LNCaP clone FGC (cell line): Measurements from ENCODE around the gene ARL15.

Experiments
- DNase-seq: peaks from one replicate; pipeline ENCODE4 v3.0.0-alpha.2; 2011; ENCODE audit warnings: low read depth
- H3K4me3 ChIP-seq: 2 replicates; pipeline ENCODE4 v1.5.1; 2011; ENCODE audit warnings: mild to moderate bottlenecking, low read depth, low read length, control low read depth
- TF ChIP-seq, protein P1 (sequence below): IDR thresholded peaks from 2 replicates; pipeline ENCODE4 v1.5.1; 2012; ENCODE audit warnings: mild to moderate bottlenecking; ENCODE audit not compliant: control insufficient read depth, insufficient read depth; ENCODE audit errors: extremely low read depth

ARL15 gene

DNA sequence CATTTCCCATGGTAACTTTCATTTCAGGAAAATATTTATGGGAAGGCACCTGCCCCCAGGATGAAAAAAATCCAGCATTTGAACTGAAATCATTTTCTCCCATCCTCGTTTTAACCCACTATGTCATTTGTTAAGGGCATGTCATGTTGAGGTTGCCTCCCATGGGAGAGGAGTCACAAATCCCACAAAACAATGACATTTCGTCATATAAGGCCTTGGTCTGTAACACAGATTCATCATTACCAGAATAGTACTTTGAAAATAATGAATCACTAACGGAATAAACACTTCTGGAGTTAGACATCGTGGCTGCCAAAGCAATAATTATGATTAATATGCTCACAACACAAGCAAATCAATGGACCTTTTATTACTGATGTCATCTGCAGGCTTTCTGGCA is 475.9 kb downstream of the ARL15 start:
- TF ChIP-seq, protein P1, sequence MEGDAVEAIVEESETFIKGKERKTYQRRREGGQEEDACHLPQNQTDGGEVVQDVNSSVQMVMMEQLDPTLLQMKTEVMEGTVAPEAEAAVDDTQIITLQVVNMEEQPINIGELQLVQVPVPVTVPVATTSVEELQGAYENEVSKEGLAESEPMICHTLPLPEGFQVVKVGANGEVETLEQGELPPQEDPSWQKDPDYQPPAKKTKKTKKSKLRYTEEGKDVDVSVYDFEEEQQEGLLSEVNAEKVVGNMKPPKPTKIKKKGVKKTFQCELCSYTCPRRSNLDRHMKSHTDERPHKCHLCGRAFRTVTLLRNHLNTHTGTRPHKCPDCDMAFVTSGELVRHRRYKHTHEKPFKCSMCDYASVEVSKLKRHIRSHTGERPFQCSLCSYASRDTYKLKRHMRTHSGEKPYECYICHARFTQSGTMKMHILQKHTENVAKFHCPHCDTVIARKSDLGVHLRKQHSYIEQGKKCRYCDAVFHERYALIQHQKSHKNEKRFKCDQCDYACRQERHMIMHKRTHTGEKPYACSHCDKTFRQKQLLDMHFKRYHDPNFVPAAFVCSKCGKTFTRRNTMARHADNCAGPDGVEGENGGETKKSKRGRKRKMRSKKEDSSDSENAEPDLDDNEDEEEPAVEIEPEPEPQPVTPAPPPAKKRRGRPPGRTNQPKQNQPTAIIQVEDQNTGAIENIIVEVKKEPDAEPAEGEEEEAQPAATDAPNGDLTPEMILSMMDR, result no peak
- DNase-seq, result no peak

More for the DNA sequence above, 475.9 kb downstream of the ARL15 start:
- no peak overlapping the region for H3K4me3 ChIP-seq
